Cardiac septum (tissue), 1 donor: ENCODE data around the gene CYP2A7. TPM values are rescaled to one million over a fixed set of nuclear protein-coding genes. Genes with fewer than 3 reads are reported as not detected.
"Not testable (repeated sequence)": the region's sequence is repeated elsewhere in the genome, so short reads cannot be mapped to it uniquely, and the experiment has no call there.

Experiments used
- DNase-seq: peaks from one replicate; pipeline ENCODE4 v3.0.0-alpha.2; 2020; ENCODE audit warnings: low spot score
- intact Hi-C: fragments of 100-400 bp; cut with DNase I; formaldehyde crosslinking; loops from one replicate; pipeline ENCODE4 v1.14.0; 2022
- long read RNA-seq: library from polyadenylated mRNA; unstranded; transcript quantifications from one replicate; pipeline ENCODE4 v2.0.0, GENCODE V29; 2021
- total RNA-seq: library from RNA; stranded (reverse); fragmentation: NEBNext Ultra II Directional; extraction: Animal tissue kit (Norgen Biotek cat#: 25700); gene quantifications from one replicate; pipeline ENCODE4 v1.2.1, GENCODE V29; 2021
- donor health status: DM: no; HTN: no; CAD: no.

The CYP2A7 gene, protein sequence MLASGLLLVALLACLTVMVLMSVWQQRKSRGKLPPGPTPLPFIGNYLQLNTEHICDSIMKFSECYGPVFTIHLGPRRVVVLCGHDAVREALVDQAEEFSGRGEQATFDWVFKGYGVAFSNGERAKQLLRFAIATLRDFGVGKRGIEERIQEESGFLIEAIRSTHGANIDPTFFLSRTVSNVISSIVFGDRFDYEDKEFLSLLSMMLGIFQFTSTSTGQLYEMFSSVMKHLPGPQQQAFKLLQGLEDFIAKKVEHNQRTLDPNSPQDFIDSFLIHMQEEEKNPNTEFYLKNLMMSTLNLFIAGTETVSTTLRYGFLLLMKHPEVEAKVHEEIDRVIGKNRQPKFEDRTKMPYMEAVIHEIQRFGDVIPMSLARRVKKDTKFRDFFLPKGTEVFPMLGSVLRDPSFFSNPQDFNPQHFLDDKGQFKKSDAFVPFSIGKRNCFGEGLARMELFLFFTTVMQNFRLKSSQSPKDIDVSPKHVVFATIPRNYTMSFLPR
- total RNA-seq = not detected
- long read RNA-seq = 0 reads

DNA sequence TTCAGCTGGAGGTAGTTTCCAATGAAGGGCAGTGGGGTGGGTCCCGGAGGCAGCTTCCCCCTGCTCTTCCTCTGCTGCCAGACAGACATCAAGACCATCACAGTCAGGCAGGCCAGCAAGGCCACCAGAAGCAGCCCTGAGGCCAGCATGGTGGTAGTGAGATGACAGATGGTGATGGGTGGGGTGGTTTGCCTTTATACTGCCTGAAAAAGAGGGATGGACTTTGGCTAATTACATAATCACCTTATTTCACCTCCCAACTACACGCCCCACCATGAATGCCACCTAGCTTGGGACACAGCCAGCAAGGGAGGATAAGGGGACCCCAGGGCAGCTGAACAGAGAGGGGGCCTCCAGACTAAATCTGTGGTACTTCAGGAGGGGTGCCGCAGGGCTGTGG lies at the start of gene CYP2A7:
Gene CYP2A7 (minus strand): TSS at position 170 of the 400 bp plus-strand sequence. CDS start 21 bp downstream, at position 149.
- DNase-seq, intact Hi-C loops: not testable (repeated sequence)

DNA sequence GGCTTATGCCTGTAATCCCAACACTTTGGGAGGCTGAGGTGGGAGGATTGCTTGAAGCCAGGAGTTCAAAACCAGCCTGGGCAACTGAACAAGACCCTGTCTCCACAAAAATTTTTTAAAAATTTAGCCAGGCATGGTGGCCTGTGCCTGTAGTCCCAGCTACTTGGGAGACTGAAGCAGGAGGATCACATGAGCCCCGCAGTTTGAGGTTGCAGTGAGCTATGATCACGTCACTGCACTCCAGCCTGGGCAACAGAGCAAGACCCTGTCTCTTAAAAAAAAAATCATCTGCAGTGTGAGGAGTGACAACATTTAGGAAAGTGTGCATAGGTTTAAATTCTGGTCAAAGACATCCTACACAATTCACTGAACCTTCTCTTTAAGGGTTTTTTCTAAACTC lies 48.8 kb upstream of the CYP2A7 start:
- intact Hi-C loops, DNase-seq: not testable (repeated sequence)

DNA sequence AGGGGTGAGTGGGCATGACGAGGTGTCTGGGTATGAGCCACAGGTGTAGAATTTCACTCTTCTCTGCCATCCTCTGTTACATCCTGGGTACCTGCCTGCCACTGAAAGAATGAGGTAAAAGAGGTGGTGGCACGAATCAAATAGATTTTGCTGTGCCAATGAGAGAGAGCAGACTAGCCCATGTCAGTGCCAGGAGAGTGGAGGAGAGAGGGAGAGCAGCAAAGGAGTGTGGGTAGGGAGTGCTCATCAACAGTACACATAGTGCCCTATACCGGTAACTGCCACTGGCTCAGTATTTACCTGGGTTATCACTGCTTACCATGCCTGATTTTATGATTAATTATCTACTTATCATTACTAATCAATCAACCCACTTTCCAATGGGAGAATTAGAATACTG lies 47.9 kb upstream of the CYP2A7 start:
- intact Hi-C loops, DNase-seq: not testable (repeated sequence)

DNA sequence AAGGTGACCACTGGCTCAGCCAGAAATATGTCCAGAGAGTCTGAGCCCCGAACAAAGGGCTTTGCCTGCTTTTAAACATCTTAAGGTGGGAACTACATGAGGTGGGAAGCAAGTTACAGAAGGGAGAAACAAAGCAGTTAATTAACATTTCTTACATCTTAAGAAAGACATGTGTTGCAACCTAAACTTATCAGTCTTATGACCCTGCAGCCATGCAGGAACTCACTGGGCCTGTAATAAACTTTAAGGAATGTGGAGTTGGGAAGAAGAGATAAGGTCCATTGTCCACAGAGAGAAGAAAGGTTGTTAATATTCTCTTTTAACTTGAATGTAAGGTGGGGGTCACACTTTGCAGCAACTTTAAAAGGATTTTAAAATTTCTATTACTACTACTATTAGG lies 46.8 kb upstream of the CYP2A7 start:
- DNase-seq = no peak
- intact Hi-C loops = no loop called here

DNA sequence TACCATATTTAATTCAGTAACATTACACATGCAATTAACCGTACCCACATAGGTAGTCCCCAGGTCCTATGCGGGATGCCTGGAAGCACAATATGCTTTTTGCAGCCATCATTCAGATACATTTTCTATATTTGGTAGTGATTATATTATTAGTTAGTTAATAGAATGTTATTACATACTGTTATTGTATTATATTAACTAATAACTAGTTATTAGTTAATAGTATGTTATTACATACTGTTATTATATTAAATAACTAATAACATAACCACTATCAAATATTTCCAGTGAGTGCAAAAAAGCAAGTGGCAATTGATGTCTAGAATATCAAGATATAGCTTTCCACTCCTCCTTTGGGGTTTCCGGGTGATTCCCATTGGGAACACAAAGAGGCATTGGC lies 45.5 kb upstream of the CYP2A7 start:
- intact Hi-C loops = no loop called here
- DNase-seq = no peak

DNA sequence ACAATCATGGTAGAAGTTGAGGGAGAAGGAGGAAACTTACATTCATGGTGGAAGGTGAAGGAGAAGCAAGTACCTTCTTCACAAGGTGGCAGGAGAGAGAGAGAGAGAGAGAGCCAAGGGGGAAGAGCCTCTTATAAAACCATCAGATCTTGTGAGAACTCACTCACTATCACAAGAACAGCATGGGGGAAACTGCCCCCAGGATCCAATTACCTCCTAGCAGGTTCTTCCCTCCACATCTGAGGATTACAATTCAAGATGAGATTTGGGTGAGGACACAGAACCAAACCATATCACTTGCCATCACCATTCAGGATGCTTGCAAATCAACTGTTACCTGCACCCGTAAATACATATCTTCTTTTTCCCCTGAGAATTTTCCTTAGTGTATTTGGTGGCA lies 44.2 kb upstream of the CYP2A7 start:
- intact Hi-C loops, DNase-seq: not testable (repeated sequence)

DNA sequence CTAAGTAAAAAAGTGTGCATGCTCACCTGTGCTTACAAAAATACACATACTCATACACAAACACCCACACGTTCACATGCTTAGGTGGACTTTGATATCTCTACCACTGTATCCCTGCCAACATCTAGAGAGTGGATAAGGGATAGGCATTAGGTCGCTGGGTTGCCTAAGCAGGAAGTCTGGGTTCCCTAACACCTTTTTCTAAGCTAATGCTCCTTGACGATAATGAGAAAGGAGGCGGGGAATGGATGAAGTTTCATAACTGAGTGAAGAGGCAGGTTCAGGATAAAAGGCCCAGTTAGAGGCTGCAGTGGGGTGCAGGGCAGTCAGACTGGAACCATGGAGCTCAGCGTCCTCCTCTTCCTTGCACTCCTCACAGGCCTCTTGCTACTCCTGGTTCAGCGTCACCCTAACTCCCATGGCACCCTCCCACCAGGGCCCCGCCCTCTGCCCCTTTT lies 41.9 kb upstream of the CYP2A7 start:
- no peak for DNase-seq

DNA sequence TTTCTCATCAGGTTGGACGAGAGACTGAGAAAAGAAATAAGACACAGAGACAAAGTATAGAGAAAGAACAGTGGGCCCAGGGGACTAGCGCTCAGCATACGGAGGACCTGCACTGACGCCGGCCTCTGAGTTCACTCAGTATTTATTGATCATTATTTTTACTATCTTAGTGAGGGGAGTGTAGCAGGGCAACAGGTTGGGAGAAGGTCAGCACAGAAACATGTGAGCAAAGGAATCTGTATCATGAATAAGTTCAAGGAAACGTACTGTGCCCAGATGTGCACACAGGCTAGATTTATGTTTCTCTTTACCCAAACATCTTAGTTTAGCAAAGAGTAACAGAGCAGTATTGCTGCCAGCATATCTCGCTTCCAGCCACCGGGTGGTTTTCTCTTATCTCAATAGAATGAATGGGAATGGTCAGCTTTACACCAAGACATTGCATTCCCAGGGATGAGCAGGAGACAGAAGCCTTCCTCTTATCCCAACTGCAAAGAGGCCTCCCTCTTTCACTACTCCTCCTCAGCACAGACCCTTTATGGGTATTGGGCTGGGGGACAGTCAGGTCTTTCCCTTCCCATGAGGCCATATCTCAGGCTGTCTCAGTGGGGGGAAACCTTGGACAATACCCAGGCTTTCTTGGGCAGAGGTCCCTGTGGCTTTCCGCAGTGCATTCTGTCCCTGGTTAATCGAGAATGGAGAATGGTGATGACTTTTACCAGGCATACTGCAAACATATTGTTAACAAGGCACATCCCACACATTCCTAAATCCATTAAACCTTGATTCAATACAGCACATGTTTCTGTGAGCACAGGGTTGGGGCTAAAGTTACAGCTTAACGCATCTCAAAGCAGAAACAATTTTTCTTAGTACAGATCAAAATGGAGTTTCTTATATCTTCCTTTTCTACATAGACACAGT lies 40.5 kb upstream of the CYP2A7 start:
- DNase-seq, intact Hi-C loops: not testable (repeated sequence)

More for the DNA sequence above, 41.9 kb upstream of the CYP2A7 start:
- intact Hi-C loops = no loop called here

DNA sequence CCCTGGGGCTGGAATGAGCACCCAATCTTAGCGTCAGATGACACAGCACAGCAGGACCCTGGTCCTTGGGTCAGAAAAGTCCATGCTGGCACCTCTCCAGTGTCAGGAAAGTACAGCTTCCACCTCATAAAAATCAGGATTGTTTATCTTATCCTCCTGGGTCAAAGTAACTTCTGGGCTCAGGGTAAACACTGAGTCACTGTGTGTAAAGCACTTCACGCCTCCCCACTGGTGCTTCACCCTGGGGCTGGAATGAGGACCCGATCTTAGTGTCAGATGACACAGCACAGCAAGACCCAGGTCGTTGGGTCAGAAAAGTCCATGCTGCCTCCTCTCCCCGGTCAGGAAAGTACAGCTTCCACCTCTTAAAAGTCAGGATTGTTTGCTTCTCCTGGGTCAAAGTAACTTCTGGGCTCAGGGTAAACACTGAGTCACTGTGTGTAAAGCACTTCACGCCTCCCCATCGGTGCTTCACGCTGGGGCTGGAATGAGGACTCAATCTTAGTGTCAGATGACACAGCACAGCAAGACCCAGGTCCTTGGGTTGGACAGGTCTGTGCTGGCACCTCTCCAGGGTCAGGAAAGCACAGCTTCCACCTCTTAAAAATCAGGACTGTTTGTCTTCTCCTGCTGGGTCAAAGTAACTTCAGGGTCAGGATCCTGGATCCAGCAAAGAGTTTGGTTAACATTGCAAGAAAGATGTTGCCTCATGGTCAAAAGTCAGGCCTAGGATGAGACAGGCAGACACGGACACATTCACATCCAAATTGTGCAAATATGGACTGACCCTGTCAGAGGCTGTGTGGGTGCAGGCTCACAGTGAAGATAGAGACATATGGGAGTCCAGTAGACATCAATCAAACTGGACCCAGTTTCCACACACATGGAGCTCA lies 39.2 kb upstream of the CYP2A7 start:
- intact Hi-C loops = no loop called here
- no peak for DNase-seq

DNA sequence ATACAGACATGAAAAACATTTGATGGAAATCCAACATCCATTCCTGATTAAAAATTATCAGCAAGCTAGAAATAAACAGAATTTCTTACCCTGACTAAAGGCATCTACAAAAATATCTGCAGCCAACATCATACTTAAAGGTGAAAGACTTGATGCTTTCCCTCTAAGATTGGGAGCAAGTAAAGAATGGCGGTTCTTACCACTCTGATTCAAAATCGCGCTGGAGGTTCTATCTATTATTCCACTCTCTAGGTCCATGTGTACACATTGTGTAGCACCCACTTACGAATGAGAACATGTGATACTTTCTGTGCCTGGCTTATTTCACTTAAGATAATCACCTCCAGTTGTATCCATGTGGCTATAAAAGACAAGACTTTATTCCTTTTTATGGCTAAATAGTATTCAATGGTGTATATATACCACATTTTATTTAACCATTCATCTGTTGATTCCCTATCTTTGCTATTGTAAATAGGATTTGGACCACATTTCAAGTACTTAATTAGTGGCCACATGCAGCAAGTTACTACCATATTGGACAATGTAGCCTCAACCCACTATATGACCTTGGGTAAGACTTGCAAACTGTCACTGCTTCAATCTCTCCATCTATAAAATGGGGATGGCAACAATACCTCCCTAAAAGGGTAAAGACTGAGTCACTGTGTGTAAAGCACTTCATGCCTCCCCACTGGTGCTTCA lies 38.4 kb upstream of the CYP2A7 start:
- no peak for DNase-seq
- intact Hi-C loops = no loop called here

DNA sequence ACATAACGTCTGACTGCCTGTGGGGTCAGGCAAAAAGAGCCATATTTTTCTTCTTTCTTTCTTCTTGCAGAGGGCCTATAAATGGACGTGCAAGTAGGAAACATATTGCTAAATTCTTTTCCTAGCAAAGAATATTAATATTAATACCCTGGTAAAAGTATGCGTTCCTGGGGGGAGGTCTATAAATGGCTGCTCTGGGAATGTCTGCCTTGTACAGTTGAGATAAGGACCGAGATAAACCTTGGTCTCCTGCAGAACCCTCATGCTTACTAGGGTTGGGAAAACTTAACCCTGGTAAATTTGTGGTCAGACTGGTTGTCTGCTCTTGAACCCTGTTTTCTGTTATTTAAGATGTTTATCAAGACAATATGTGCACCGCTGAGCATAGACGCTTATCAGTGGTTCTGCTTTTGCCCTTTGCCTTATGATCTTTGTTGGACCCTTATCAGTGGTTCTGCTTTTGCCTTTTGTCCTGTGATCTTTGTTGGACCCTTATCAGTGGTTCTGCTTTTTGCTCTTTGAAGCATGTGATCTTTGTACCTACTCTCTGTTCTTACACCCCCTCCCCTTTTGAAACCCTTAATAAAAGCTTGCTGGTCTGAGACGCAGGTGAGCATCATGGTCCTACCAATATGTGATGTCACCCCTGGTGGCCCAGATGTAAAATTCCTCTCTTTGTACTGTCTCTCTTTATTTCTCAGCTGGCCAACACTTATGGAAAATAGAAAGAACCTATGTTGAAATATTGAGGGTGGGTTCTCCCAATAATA lies 37.7 kb upstream of the CYP2A7 start:
- intact Hi-C loops, DNase-seq: not testable (repeated sequence)

DNA sequence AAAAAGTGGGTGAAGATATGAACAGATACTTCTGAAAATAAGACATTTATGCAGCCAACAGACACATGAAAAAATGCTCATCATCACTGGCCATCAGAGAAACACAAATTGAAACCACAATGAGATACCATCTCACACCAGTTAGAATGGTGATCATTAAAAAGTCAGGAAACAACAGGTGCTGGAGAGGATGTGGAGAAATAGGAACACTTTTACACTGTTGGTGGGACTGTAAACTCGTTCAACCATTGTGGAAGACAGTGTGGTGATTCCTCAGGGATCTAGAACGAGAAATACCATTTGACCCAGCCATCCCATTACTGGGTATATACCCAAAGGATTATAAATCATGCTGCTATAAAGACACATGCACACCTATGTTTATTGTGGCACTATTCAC lies 36.3 kb upstream of the CYP2A7 start:
- intact Hi-C loops, DNase-seq: not testable (repeated sequence)

DNA sequence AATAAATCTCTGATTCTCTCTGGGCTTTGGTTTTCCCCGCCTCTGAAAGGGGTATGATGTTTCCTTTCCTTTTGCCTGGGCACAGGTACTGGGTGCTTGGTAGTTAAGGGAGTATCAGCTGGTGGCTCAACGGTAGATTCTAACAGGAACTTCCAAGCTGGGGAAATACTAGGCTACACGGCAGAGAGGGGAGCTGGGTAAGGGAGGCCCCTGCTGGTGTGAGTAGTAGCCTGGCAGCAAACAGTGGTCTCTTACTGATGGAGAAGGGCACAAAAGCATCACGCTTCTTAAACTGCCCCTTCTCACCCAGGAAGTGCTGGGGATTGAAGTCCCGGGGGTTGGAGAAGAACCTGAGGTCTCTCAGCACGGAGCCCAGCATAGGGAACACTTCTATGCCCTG lies 26.9 kb upstream of the CYP2A7 start:
- intact Hi-C loops = loop anchor here (10.0 kb wide), 1 partner anchor 244 kb away; no protein-coding TSS in a partner anchor
- DNase-seq = no peak

DNA sequence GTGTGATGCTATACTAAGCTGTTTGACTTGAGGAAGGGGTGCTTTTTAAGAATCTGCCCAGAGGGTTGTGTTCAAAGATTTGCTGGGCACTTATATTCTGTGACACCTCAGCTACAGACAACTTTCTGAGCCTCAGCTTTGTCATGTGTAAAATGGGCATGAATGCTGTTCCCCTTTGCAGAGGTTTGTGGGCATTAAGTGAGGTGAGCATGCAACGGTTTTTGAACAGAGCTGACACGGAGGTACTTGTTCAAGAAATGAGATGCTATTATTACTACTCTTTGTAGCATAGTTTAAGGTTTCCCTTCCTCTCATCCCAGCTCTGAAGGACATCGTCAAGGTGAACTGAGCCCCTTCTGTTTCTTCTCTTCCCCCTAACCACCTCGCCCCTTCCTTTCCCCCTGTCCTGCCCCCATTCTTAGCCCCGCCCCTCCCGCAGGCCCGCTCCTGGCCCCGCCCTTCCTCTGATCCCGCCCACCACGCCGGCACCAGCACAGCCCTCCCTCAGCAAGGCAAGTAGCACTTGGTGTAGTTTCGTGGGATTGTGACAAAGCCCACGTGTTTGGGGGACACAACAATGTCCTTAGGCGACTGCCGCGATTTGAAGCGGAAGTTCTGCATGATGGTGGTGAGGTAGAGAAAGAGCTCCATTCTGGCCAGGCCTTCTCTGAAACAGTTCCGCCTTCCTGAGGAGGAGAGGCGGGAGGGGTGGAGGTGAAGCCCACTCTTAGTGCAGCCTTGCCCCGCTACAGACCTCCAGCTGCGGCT lies 26.1 kb upstream of the CYP2A7 start:
- intact Hi-C loops = loop anchor here (10.0 kb wide), 1 partner anchor 243 kb away; no protein-coding TSS in a partner anchor
- DNase-seq = no peak

DNA sequence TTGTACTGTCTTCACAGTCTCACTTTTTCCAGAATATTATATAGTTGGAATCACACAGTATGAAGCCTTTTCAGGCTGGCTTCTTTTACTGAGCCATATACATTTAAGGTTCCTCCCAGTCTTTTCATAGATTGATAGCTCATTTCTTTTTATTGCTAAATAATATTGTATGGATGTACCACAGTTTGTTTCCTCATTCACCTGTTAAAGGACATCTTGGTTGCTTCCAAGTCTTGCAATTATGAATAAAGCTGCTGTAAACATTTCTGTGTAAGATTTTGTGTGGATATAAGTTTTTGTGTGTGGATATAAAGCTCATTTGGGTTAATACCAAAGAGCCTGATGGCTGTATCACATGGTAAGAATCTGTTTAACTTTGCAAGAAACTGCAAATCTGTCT lies 24.5 kb upstream of the CYP2A7 start:
- no peak for DNase-seq

DNA sequence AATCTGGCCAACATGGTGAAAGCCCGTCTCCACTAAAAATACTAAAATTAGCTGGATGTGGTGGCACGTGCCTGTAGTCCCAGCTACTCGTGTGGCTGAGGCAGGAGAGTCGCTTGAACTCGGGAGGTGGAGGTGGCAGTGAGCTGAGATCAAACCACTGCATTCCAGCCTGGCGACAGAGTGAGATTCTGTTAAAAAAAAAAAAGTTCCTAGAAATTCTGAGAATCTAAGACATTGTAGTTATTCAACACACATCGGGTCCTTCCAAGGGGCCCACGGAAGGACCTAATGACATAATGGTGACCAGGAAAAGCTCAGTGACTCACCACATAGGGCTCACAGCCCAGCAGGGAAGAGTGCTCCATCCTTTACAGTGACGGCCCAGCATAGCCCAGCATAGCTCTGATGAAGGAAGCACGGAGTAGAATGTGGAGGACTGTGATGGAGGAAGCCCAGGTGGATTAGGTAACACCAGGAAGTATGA lies 22.7 kb upstream of the CYP2A7 start:
- not testable (repeated sequence) for DNase-seq
- intact Hi-C loops = loop anchor here (10.0 kb wide), 1 partner anchor 240 kb away; no protein-coding TSS in a partner anchor

More for the DNA sequence above, 24.5 kb upstream of the CYP2A7 start:
- intact Hi-C loops = loop anchor here (10.0 kb wide), 1 partner anchor 242 kb away; no protein-coding TSS in a partner anchor
